ENCODE measurements around the gene HSPG2.

HSPG2 gene

DNA sequence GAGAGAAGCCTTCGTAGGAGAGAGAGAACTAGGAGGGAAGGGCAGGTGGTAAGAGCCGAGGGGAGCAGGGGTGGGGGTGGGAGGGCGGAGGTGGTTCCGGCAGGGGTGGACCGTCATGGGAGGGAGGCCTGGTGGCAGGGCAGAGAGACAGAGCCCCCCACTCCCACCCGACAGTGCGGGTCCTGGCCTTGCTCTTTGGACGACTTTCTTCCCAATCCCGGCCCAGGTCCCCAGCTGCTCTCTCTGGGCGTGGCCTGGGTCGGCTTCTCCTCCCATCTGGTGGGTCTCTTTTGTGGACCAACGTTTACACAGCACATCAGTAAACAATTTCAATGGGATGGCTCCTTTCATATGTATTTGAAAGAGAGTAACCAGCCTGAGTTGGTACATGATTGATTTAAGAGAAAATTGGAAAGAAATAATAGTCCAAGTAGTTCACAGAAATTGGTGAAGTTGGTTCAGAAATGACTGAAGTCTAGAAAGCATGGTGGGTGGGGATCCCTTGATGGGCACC is 68.1 kb downstream of the HSPG2 start:
- Histone ChIP-seq H3K9me3 (ENCODE audit: severe bottlenecking) (no peaks in the 10 kb centered on the region), H3K27me3 (ENCODE audit: insufficient read depth, low read depth, severe bottlenecking) (no peaks in the 10 kb centered on the region), H3K36me3 (no peaks in the 10 kb centered on the region; the same call in 1 of the 2 replicates), H3K27ac (no peak overlapping the region), H3K4me3 (ENCODE audit: low read depth, low read length) (no peak overlapping the region)
- no peak for DNase-seq
- TF ChIP-seq, protein P1, sequence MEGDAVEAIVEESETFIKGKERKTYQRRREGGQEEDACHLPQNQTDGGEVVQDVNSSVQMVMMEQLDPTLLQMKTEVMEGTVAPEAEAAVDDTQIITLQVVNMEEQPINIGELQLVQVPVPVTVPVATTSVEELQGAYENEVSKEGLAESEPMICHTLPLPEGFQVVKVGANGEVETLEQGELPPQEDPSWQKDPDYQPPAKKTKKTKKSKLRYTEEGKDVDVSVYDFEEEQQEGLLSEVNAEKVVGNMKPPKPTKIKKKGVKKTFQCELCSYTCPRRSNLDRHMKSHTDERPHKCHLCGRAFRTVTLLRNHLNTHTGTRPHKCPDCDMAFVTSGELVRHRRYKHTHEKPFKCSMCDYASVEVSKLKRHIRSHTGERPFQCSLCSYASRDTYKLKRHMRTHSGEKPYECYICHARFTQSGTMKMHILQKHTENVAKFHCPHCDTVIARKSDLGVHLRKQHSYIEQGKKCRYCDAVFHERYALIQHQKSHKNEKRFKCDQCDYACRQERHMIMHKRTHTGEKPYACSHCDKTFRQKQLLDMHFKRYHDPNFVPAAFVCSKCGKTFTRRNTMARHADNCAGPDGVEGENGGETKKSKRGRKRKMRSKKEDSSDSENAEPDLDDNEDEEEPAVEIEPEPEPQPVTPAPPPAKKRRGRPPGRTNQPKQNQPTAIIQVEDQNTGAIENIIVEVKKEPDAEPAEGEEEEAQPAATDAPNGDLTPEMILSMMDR (IDR thresholded peaks at IDR 0.05; ENCODE audit: low read depth, low read length): no peak

DNA sequence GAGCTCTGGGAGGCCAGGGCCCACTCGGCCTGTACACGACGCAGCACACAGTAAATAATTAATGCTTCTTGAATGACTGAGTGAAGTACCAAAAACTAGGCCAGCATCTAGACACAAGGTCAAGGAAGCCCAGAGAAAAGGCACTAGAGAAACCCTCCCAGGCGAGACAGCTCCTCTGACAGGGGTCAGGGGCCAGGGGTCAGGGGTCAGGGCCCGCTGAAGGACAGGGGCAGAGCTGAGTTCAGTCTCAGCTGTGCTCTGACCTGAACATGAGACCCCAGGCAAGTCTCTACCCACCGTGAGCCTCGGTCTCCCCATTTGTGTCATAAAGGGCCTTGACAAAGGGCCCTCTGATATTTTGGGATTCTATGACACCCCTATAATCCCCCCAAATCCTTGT is 68.6 kb downstream of the HSPG2 start:
- DNase-seq: no peak
- Histone ChIP-seq H3K36me3 (no peaks in the 10 kb centered on the region; the same call in 1 of the 2 replicates), H3K27ac (no peak overlapping the region), H3K9me3 (ENCODE audit: severe bottlenecking) (no peaks in the 10 kb centered on the region), H3K4me3 (ENCODE audit: low read depth, low read length) (no peak overlapping the region), H3K27me3 (ENCODE audit: insufficient read depth, low read depth, severe bottlenecking) (no peaks in the 10 kb centered on the region)
- TF ChIP-seq, protein P1 (IDR thresholded peaks at IDR 0.05; ENCODE audit: low read depth, low read length): no peak

DNA sequence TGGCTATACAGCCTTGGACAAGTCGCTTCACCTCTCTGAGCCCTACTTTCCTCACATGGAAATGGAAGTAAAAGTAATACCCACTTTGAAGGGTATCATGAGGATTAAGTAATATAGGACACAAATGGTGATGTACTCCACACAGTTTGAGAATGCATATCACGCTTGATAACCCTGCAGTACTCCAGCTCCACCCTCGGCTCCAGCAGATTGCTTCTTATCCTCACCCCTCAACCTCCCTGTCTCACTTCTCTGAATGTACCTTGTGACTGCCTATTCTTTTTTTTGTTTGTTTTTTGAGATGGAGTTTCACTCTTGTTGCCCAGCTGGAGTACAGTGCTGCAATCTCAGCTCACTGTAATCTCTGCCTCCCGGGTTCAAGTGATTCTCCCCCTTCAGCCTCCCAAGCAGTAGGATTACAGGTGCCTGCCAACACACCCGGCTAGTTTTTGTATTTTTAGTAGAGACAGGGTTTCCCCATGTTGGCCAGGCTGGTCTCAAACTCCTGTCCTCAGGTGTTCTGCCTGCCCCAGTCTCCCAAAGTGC is 69.6 kb downstream of the HSPG2 start:
- no peak overlapping the region for H3K27ac ChIP-seq
- H3K4me3 ChIP-seq (ENCODE audit: low read depth, low read length): no peak overlapping the region
- no peaks in the 10 kb centered on the region for H3K36me3 ChIP-seq
- H3K27me3 ChIP-seq (ENCODE audit: insufficient read depth, low read depth, severe bottlenecking): no peaks in the 10 kb centered on the region
- no peaks in the 10 kb centered on the region for H3K9me3 ChIP-seq (ENCODE audit: severe bottlenecking)
- DNase-seq: no peak
- TF ChIP-seq, protein P1 (IDR thresholded peaks at IDR 0.05; ENCODE audit: low read depth, low read length): no peak

DNA sequence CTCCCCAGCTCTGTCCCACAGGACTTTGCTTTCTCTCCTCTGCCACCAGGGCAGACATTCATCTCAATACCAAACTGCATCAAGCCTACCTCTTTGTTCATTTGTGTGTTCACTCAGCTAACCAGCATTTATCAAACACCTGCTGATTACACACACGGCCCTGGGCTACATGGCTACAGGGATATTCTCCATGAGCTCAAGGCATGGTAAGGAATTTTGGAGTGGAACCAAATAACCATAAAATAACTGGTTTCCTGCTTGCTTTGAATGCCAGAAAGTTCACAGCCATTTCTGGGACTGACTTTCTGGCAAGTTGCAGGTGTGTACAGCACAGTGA is 70.4 kb downstream of the HSPG2 start:
- H3K4me3 ChIP-seq (ENCODE audit: low read depth, low read length): no peak overlapping the region
- TF ChIP-seq, protein P1 (IDR thresholded peaks at IDR 0.05; ENCODE audit: low read depth, low read length): no peak
- no peak for DNase-seq
- H3K27me3 ChIP-seq (ENCODE audit: insufficient read depth, low read depth, severe bottlenecking): no peaks in the 10 kb centered on the region
- H3K9me3 ChIP-seq (ENCODE audit: severe bottlenecking): no peaks in the 10 kb centered on the region
- H3K36me3 ChIP-seq: peaks cover 2% of the 10 kb centered on the region; the same call in 1 of the 2 replicates
- H3K27ac ChIP-seq: no peak overlapping the region

DNA sequence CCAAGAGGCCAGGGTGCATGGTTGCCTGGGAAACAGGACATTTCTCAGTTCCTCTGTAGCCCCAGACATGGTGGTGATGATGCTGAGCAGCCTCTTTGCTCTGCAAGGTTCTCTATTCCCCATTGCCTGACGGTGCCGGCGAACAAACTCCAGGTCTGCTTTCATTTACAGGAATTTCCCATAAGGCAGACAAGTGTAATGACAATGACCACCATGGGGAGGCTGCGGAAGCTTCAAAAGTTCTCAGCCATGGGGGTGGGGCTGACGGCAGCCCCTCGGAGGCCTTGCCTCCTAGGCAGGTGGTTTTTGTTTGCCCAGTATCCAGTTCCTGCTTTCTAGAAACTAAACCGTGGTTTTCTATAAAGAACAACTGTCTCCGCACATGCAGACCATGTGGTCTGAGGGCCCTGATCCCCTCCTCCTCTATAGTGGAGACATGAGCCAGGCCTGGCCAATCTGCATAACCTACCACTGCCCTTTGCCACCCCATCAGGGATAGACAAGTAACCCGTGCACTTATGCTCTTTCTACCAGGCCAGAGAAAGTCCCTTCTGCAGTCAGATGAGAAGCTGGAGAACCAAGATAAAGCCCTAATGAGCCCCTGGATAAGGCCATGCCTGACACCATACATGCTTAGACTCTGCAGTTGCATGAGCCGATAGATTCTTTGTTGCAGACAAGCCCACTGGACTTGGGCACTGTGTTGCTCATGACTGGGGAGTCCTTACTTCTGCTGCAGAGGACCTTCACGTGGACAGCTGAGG is 71.0 kb downstream of the HSPG2 start:
- DNase-seq: peak; percentile 40
- H3K27ac ChIP-seq: no peak overlapping the region
- H3K27me3 ChIP-seq (ENCODE audit: insufficient read depth, low read depth, severe bottlenecking): no peaks in the 10 kb centered on the region
- no peaks in the 10 kb centered on the region for H3K9me3 ChIP-seq (ENCODE audit: severe bottlenecking)
- TF ChIP-seq, protein P1 (IDR thresholded peaks at IDR 0.05; ENCODE audit: low read depth, low read length): peak; percentile 37; the same call in 1 of the 2 replicates
- H3K4me3 ChIP-seq (ENCODE audit: low read depth, low read length): no peak overlapping the region
- peaks cover 4% of the 10 kb centered on the region; the same call in 1 of the 2 replicates for H3K36me3 ChIP-seq
